Mucosa of rectum (tissue), 2 donors: Measurements from ENCODE around the gene LPIN2.
A peak's percentile ranks its signal among the peaks of the same experiment; 100 is the strongest.

Source experiments
- H3K27ac ChIP-seq, 2 donors: one replicate each; pipeline ENCODE4 v1.7.0; 2013; ENCODE audit warnings: inconsistent platforms in 2 of 2, low read depth in 2 of 2, low read length in 2 of 2
- H3K27me3 ChIP-seq, 2 donors: one replicate each; pipeline ENCODE4 v1.7.0; 2013; ENCODE audit warnings: low read length in 2 of 2; ENCODE audit not compliant: control insufficient read depth in 2 of 2, insufficient read depth in 2 of 2
- H3K36me3 ChIP-seq, 2 donors: one replicate each; pipeline ENCODE4 v1.7.0; 2013; ENCODE audit warnings: low read length in 2 of 2; ENCODE audit not compliant: control insufficient read depth in 2 of 2, insufficient read depth in 2 of 2
- H3K4me1 ChIP-seq, 2 donors: one replicate each; pipeline ENCODE4 v1.7.0; 2013; ENCODE audit warnings: low read length in 2 of 2, mild to moderate bottlenecking in 1 of 2; ENCODE audit not compliant: control insufficient read depth in 2 of 2, insufficient read depth in 2 of 2
- H3K4me3 ChIP-seq, 2 donors: one replicate each; pipeline ENCODE4 v1.7.0; 2013; ENCODE audit warnings: low read length in 2 of 2
- H3K9ac ChIP-seq, 2 donors: one replicate each; pipeline ENCODE4 v1.7.0; 2013; ENCODE audit warnings: low read length in 2 of 2, low read depth in 1 of 2, mild to moderate bottlenecking in 1 of 2
- H3K9me3 ChIP-seq, 2 donors: one replicate each; pipeline ENCODE4 v1.7.0; 2013; ENCODE audit warnings: low read length in 2 of 2; ENCODE audit not compliant: control insufficient read depth in 2 of 2
- donor health status: healthy.
- donor health status: Normal muscosa, but diverticular disease.

LPIN2 gene

GRCh38 chr18:2971741-2972552 lies 41.0 kb downstream of the LPIN2 start:
- Histone ChIP-seq H3K4me3 (peak overlapping the region in 1 of 2 donors; percentile 35), H3K36me3 (no peaks in the 10 kb centered on the region), H3K4me1 (peaks cover 6 to 21% of the 10 kb centered on the region in 2 donors), H3K27ac (peak overlapping the region; percentile 35 to 53), H3K9me3 (no peaks in the 10 kb centered on the region), H3K27me3 (no peaks in the 10 kb centered on the region), H3K9ac (no peak overlapping the region)

- no peak overlapping the region for H3K4me3 ChIP-seq
- no peaks in the 10 kb centered on the region for H3K36me3 ChIP-seq
- H3K27me3 ChIP-seq = no peaks in the 10 kb centered on the region
- peaks cover 6 to 15% of the 10 kb centered on the region in 2 donors for H3K4me1 ChIP-seq
- no peaks in the 10 kb centered on the region for H3K9me3 ChIP-seq
- no peak overlapping the region for H3K9ac ChIP-seq
- H3K27ac ChIP-seq = peak overlapping the region; percentile 30 to 53
Observed at GRCh38 chr18:2970772-2971659, 41.9 kb downstream of the LPIN2 start.

GRCh38 chr18:2970344-2970743 lies 42.6 kb downstream of the LPIN2 start:
- Histone ChIP-seq H3K27me3 (no peaks in the 10 kb centered on the region), H3K9me3 (no peaks in the 10 kb centered on the region), H3K4me1 (peaks cover 6 to 14% of the 10 kb centered on the region in 2 donors), H3K36me3 (no peaks in the 10 kb centered on the region), H3K4me3 (no peak overlapping the region), H3K27ac (peak overlapping the region in 1 of 2 donors; percentile 59), H3K9ac (no peak overlapping the region)

- Histone ChIP-seq H3K9me3 (no peaks in the 10 kb centered on the region), H3K9ac (no peak overlapping the region), H3K4me3 (no peak overlapping the region), H3K4me1 (peaks cover 6 to 14% of the 10 kb centered on the region in 2 donors), H3K36me3 (no peaks in the 10 kb centered on the region), H3K27me3 (no peaks in the 10 kb centered on the region), H3K27ac (peak overlapping the region in 1 of 2 donors; percentile 46)
Observed at GRCh38 chr18:2969695-2970094, 43.2 kb downstream of the LPIN2 start.

- Histone ChIP-seq H3K9ac (no peak overlapping the region), H3K36me3 (no peaks in the 10 kb centered on the region), H3K27me3 (no peaks in the 10 kb centered on the region), H3K4me3 (no peak overlapping the region), H3K4me1 (peaks cover 6 to 14% of the 10 kb centered on the region in 2 donors), H3K27ac (no peak overlapping the region), H3K9me3 (no peaks in the 10 kb centered on the region)
Observed at GRCh38 chr18:2968606-2969005, 44.3 kb downstream of the LPIN2 start.

- Histone ChIP-seq H3K36me3 (no peaks in the 10 kb centered on the region), H3K9ac (peak overlapping the region in 1 of 2 donors; percentile 28), H3K27ac (no peak overlapping the region), H3K4me3 (no peak overlapping the region), H3K9me3 (no peaks in the 10 kb centered on the region), H3K4me1 (peaks cover 6 to 14% of the 10 kb centered on the region in 2 donors), H3K27me3 (no peaks in the 10 kb centered on the region)
Observed at GRCh38 chr18:2967820-2968219, 45.1 kb downstream of the LPIN2 start.

GRCh38 chr18:2967357-2967756 lies 45.6 kb downstream of the LPIN2 start:
- peaks cover 6 to 14% of the 10 kb centered on the region in 2 donors for H3K4me1 ChIP-seq
- no peak overlapping the region for H3K27ac ChIP-seq
- H3K36me3 ChIP-seq = no peaks in the 10 kb centered on the region
- H3K9me3 ChIP-seq = no peaks in the 10 kb centered on the region
- no peaks in the 10 kb centered on the region for H3K27me3 ChIP-seq
- no peak overlapping the region for H3K4me3 ChIP-seq
- no peak overlapping the region for H3K9ac ChIP-seq

- H3K27ac ChIP-seq = no peak overlapping the region
Observed at GRCh38 chr18:2966560-2966959, 46.4 kb downstream of the LPIN2 start.

GRCh38 chr18:2965797-2966196 lies 47.1 kb downstream of the LPIN2 start:
- H3K27ac ChIP-seq = no peak overlapping the region
- peaks cover 16 to 21% of the 10 kb centered on the region in 2 donors for H3K4me1 ChIP-seq
- H3K9ac ChIP-seq = no peak overlapping the region
- no peaks in the 10 kb centered on the region for H3K36me3 ChIP-seq
- H3K27me3 ChIP-seq = no peaks in the 10 kb centered on the region
- no peak overlapping the region for H3K4me3 ChIP-seq
- H3K9me3 ChIP-seq = no peaks in the 10 kb centered on the region

More at GRCh38 chr18:2966560-2966959, 46.4 kb downstream of the LPIN2 start:
- H3K4me3 ChIP-seq = no peak overlapping the region
- no peaks in the 10 kb centered on the region for H3K27me3 ChIP-seq
- peaks cover 11 to 18% of the 10 kb centered on the region in 2 donors for H3K4me1 ChIP-seq
- no peak overlapping the region for H3K9ac ChIP-seq
- H3K36me3 ChIP-seq = no peaks in the 10 kb centered on the region
- H3K9me3 ChIP-seq = no peaks in the 10 kb centered on the region
